A673 (cell line): ENCODE data around the gene NDST3.

Experiments
- CTCF ChIP-seq: fragments of 300-800, 200-600 bp; sonication (generic); conservative IDR thresholded peaks from 2 replicates; pipeline ENCODE4 v1.5.1; 2017; ENCODE audit warnings: low read depth, mild to moderate bottlenecking, antibody characterized with exemption, low read length, moderate library complexity, mixed read lengths
- EZH2 ChIP-seq: fragments of 200-600 bp; sonication (generic); IDR thresholded peaks from 2 replicates; pipeline ENCODE4 v1.6.1; 2017; ENCODE audit warnings: borderline replicate concordance, low read depth, mild to moderate bottlenecking, mixed read lengths, antibody characterized with exemption, low read length; ENCODE audit not compliant: poor library complexity, severe bottlenecking

- no peak for TF ChIP-seq CTCF
- TF ChIP-seq EZH2, result no peak
Measured at GRCh38 chr4:118167306-118167705, 133.0 kb downstream of the NDST3 start.
